Uterus (tissue), 2 donors: Measurements from ENCODE around the gene ASCC3.

ENCODE experiments used
- CTCF ChIP-seq, 4 experiments: fragments of 200-600 bp in 2 of 4; fragments of 450-650 bp in 2 of 4; sonication (generic) in 2 of 4; IDR thresholded peaks; one replicate each; pipeline ENCODE4 v1.5.1; 2016 to 2019; ENCODE audit warnings: antibody characterized with exemption in 4 of 4, mild to moderate bottlenecking in 2 of 4, moderate library complexity in 1 of 4
- POLR2A ChIP-seq, 2 donors: fragments of 450-650 bp; IDR thresholded peaks; one replicate each; pipeline ENCODE4 v1.6.1; 2016; ENCODE audit warnings: antibody characterized with exemption in 2 of 2, mild to moderate bottlenecking in 1 of 2, moderate library complexity in 1 of 2

- TF ChIP-seq CTCF (IDR thresholded peaks at IDR 0.05) = no peak
- TF ChIP-seq POLR2A (IDR thresholded peaks at IDR 0.05) = no peak
Observed at GRCh38 chr6:100753421-100753820, 127.7 kb downstream of the ASCC3 start.
